ENCODE data around the gene SHC3. TPM values are rescaled to one million over a fixed set of nuclear protein-coding genes. Genes with fewer than 3 reads are reported as not detected.

The SHC3 gene
- total RNA-seq, 1 donor from 2014 or later, result 0.13 TPM

GRCh38 chr9:88959727-88960469, 218.7 kb downstream of the SHC3 start:
- no peak for DNase-seq (ENCODE audit: low read depth in 2 of 2)

GRCh38 chr9:88957526-88957925, 221.1 kb downstream of the SHC3 start:
- DNase-seq (ENCODE audit: low read depth in 2 of 2), result no peak

Other genes starting within 250 kb of the SHC3 start
- 0.63 and 1.2 TPM in 2 replicates for gene S1PR3, start 187.3 kb downstream of the SHC3 start, total RNA-seq
- gene CKS2, start 132.4 kb upstream of the SHC3 start, total RNA-seq, result 89.4 and 102 TPM in 2 replicates
- gene SECISBP2, start 139.7 kb upstream of the SHC3 start, total RNA-seq, result 16.4 and 24.4 TPM in 2 replicates

Data from dermis microvascular lymphatic vessel endothelial cell (primary cell).